ENCODE data around the gene AKR1D1. TPM values are rescaled to one million over a fixed set of nuclear protein-coding genes. Genes with fewer than 3 reads are reported as not detected.

Gene AKR1D1
- total and polyA plus RNA-seq, 2 of the 13 experiments (the other 11 are each of a cell fraction or from before 2014, with no cell fraction given): 6.9 to 37.0 TPM

DNA sequence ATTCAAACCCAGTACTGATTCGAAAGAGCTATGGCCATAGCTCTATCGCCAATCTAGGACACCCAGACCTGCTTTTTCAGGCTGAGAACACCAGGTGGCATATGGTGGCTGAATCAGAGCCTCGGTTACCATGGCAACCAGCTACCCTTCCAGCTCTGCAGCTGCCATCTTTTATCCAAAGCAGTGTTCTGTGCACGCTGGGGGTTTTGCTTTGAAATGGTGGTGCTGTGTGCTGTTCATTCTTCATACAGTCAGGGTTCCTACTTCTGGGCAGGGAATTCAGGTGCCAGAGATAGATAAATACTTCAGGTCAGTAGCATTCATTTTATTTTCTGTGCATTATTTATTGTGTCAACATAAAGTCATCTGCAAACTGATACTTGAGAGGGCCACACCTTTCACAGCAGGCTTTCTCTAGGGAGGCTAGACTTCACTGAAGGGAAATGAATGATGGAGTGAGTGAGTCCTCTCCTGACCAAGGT lies 85.4 kb downstream of the AKR1D1 start (continued):
- TF ChIP-seq MEF2D (CRISPR knock-in tag; IDR thresholded peaks at IDR 0.05) (0 out of 2 replicates have a peak, but pooled peaks have one; percentile 25), MTA3 (CRISPR knock-in tag; IDR thresholded peaks at IDR 0.05) (no peak), TRIM24 (CRISPR knock-in tag; IDR thresholded peaks at IDR 0.05) (no peak), POGZ (CRISPR knock-in tag; IDR thresholded peaks at IDR 0.05) (peak; percentile 96), SMAD3 (CRISPR knock-in tag; IDR thresholded peaks at IDR 0.05) (peak; percentile 74; the same call in 1 of the 2 replicates), SMYD3 (CRISPR knock-in tag; IDR thresholded peaks at IDR 0.05) (peak; percentile 88; the same call in 1 of the 2 replicates), IRX3 (CRISPR knock-in tag; IDR thresholded peaks at IDR 0.05; ENCODE audit: borderline replicate concordance, low read depth) (no peak), ERF (CRISPR knock-in tag; IDR thresholded peaks at IDR 0.05) (peak; percentile 48; the same call in 1 of the 2 replicates), JUND (CRISPR knock-in tag; IDR thresholded peaks at IDR 0.05) (no peak), FOXA3 (CRISPR knock-in tag; IDR thresholded peaks at IDR 0.05) (peak; percentile 37; the same call in 1 of the 2 replicates), ESRRA (CRISPR knock-in tag; IDR thresholded peaks at IDR 0.05; ENCODE audit: low read depth) (no peak), NONO (IDR thresholded peaks at IDR 0.05) (no peak), NONO (CRISPR knock-in tag; conservative IDR thresholded peaks at IDR 0.05) (no peak), PHB2 (IDR thresholded peaks at IDR 0.05; ENCODE audit: partially characterized antibody) (no peak), RFX3 (CRISPR knock-in tag; IDR thresholded peaks at IDR 0.05) (peak; percentile 98), REPIN1 (CRISPR knock-in tag; IDR thresholded peaks at IDR 0.05; ENCODE audit: borderline replicate concordance, low read depth) (peak; percentile 50; the same call in 1 of the 2 replicates), KMT2A (CRISPR knock-in tag; IDR thresholded peaks at IDR 0.05) (peak; percentile 55; the same call in 1 of the 2 replicates), STAG1 (CRISPR knock-in tag; IDR thresholded peaks at IDR 0.05) (peak; percentile 94), ZBTB33 (CRISPR knock-in tag; IDR thresholded peaks at IDR 0.05) (peak; percentile 45; the same call in 1 of the 2 replicates), ZNF713 (CRISPR knock-in tag; IDR thresholded peaks at IDR 0.05) (no peak)
- TF ChIP-seq, protein P1, sequence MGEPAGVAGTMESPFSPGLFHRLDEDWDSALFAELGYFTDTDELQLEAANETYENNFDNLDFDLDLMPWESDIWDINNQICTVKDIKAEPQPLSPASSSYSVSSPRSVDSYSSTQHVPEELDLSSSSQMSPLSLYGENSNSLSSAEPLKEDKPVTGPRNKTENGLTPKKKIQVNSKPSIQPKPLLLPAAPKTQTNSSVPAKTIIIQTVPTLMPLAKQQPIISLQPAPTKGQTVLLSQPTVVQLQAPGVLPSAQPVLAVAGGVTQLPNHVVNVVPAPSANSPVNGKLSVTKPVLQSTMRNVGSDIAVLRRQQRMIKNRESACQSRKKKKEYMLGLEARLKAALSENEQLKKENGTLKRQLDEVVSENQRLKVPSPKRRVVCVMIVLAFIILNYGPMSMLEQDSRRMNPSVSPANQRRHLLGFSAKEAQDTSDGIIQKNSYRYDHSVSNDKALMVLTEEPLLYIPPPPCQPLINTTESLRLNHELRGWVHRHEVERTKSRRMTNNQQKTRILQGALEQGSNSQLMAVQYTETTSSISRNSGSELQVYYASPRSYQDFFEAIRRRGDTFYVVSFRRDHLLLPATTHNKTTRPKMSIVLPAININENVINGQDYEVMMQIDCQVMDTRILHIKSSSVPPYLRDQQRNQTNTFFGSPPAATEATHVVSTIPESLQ (CRISPR knock-in tag; conservative IDR thresholded peaks at IDR 0.05): no peak
- TF ChIP-seq, protein P2, sequence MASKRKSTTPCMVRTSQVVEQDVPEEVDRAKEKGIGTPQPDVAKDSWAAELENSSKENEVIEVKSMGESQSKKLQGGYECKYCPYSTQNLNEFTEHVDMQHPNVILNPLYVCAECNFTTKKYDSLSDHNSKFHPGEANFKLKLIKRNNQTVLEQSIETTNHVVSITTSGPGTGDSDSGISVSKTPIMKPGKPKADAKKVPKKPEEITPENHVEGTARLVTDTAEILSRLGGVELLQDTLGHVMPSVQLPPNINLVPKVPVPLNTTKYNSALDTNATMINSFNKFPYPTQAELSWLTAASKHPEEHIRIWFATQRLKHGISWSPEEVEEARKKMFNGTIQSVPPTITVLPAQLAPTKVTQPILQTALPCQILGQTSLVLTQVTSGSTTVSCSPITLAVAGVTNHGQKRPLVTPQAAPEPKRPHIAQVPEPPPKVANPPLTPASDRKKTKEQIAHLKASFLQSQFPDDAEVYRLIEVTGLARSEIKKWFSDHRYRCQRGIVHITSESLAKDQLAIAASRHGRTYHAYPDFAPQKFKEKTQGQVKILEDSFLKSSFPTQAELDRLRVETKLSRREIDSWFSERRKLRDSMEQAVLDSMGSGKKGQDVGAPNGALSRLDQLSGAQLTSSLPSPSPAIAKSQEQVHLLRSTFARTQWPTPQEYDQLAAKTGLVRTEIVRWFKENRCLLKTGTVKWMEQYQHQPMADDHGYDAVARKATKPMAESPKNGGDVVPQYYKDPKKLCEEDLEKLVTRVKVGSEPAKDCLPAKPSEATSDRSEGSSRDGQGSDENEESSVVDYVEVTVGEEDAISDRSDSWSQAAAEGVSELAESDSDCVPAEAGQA (IDR thresholded peaks at IDR 0.05; ENCODE audit: low read depth): peak; percentile 38; the same call in 1 of the 2 replicates
- TF ChIP-seq, protein P2 (CRISPR knock-in tag; IDR thresholded peaks at IDR 0.05; ENCODE audit: borderline replicate concordance): no peak

All from HepG2 (cell line).